ENCODE data around the gene UGT1A4.

The UGT1A4 gene

GRCh38 chr2:233718552-233718951, at the start of gene UGT1A4:
Gene UGT1A4, plus strand, starts transcription at chr2:233718736. Its CDS starts 85 bp downstream, at chr2:233718821.
- no peak for DNase-seq (ENCODE audit: low read depth, low spot score)

GRCh38 chr2:233671290-233672161, 47.0 kb upstream of the UGT1A4 start, which contains the start of gene UGT1A9:
Gene UGT1A9, plus strand, starts transcription at chr2:233671898. Its CDS starts 37 bp downstream, at chr2:233671935.
- no peak for DNase-seq (ENCODE audit: low read depth, low spot score)

GRCh38 chr2:233672886-233673285, 45.6 kb upstream of the UGT1A4 start:
- no peak for DNase-seq (ENCODE audit: low read depth, low spot score)

- DNase-seq (ENCODE audit: low read depth, low spot score): no peak
Observed at GRCh38 chr2:233673896-233674295, 44.6 kb upstream of the UGT1A4 start.

GRCh38 chr2:233674314-233674713, 44.2 kb upstream of the UGT1A4 start:
- DNase-seq (ENCODE audit: low read depth, low spot score): no peak

GRCh38 chr2:233674995-233675394, 43.5 kb upstream of the UGT1A4 start:
- DNase-seq (ENCODE audit: low read depth, low spot score): no peak

GRCh38 chr2:233676046-233676445, 42.5 kb upstream of the UGT1A4 start:
- DNase-seq (ENCODE audit: low read depth, low spot score): no peak

- no peak for DNase-seq (ENCODE audit: low read depth, low spot score)
Observed at GRCh38 chr2:233679196-233679595, 39.3 kb upstream of the UGT1A4 start.

- no peak for DNase-seq (ENCODE audit: low read depth, low spot score)
Observed at GRCh38 chr2:233680361-233681045, 38.0 kb upstream of the UGT1A4 start.

- DNase-seq (ENCODE audit: low read depth, low spot score): no peak
Observed at GRCh38 chr2:233681521-233682099, 36.9 kb upstream of the UGT1A4 start, which contains the start of gene UGT1A7. Gene UGT1A7, plus strand, starts transcription at chr2:233681901. Its CDS starts 37 bp downstream, at chr2:233681938.

- DNase-seq (ENCODE audit: low read depth, low spot score): no peak
Observed at GRCh38 chr2:233684640-233685039, 33.9 kb upstream of the UGT1A4 start.

- no peak for DNase-seq (ENCODE audit: low read depth, low spot score)
Observed at GRCh38 chr2:233686928-233687327, 31.6 kb upstream of the UGT1A4 start.

- no peak for DNase-seq (ENCODE audit: low read depth, low spot score)
Observed at GRCh38 chr2:233688341-233688740, 30.2 kb upstream of the UGT1A4 start.

GRCh38 chr2:233689031-233689430, 29.5 kb upstream of the UGT1A4 start:
- DNase-seq (ENCODE audit: low read depth, low spot score): no peak

GRCh38 chr2:233689501-233689900, 29.0 kb upstream of the UGT1A4 start:
- DNase-seq (ENCODE audit: low read depth, low spot score): no peak

- no peak for DNase-seq (ENCODE audit: low read depth, low spot score)
Observed at GRCh38 chr2:233690444-233690843, 28.1 kb upstream of the UGT1A4 start.

GRCh38 chr2:233691443-233692433, 26.8 kb upstream of the UGT1A4 start:
- DNase-seq (ENCODE audit: low read depth, low spot score): no peak

- DNase-seq (ENCODE audit: low read depth, low spot score): no peak
Observed at GRCh38 chr2:233692648-233693047, 25.9 kb upstream of the UGT1A4 start, which contains the start of gene UGT1A6. Gene UGT1A6, plus strand, starts transcription at chr2:233692890. Its CDS starts 115 bp downstream, at chr2:233693005.

GRCh38 chr2:233693963-233694362, 24.6 kb upstream of the UGT1A4 start:
- no peak for DNase-seq (ENCODE audit: low read depth, low spot score)

GRCh38 chr2:233698740-233699139, 19.8 kb upstream of the UGT1A4 start:
- DNase-seq (ENCODE audit: low read depth, low spot score): no peak
